GM06990 (cell line): ENCODE data around the gene ATP7A.

Source experiments
- DNase-seq: peaks from one replicate; pipeline ENCODE4 v3.0.0-alpha.2; 2011; ENCODE audit not compliant: insufficient read length; ENCODE audit errors: extremely low read depth
- H3K27me3 ChIP-seq: replicated peaks from 2 replicates; pipeline ENCODE4 v1.6.0; 2011; ENCODE audit warnings: low read length; ENCODE audit not compliant: control insufficient read depth, insufficient read depth
- H3K36me3 ChIP-seq: 2 replicates; pipeline ENCODE4 v1.5.1; 2011; ENCODE audit warnings: low read length; ENCODE audit not compliant: control insufficient read depth, insufficient read depth
- H3K4me3 ChIP-seq: replicated peaks from 2 replicates; pipeline ENCODE4 v1.5.1; 2011; ENCODE audit warnings: low read depth, mild to moderate bottlenecking, control low read depth, low read length
- TF ChIP-seq, protein P1 (sequence below): IDR thresholded peaks from 2 replicates; pipeline ENCODE4 v1.5.1; 2011; ENCODE audit warnings: low read length, control low read depth, mild to moderate bottlenecking, inconsistent platforms; ENCODE audit not compliant: insufficient read depth, poor library complexity, severe bottlenecking

Gene ATP7A

DNA sequence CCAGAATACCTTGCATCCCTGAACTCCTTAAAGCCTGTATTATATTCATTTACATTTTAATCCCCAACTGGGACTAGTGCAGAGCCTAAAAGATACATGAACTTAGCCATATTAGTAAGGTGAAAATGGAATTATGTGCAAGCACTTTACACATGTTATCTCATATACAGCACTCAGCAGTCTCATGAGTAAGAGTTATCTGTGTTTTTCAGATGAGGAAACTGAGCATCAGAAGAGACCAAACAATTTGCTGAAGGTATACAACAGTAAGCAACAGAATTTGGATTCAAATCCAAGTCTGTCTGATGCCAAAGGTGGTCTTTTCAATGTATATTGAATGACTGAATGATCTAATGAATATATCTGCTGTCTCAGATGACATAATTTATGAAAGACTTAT, 12.3 kb downstream of the ATP7A start:
- Histone ChIP-seq H3K36me3 (no peaks in the 10 kb centered on the region), H3K27me3 (no peaks in the 10 kb centered on the region), H3K4me3 (no peak overlapping the region)
- TF ChIP-seq, protein P1, sequence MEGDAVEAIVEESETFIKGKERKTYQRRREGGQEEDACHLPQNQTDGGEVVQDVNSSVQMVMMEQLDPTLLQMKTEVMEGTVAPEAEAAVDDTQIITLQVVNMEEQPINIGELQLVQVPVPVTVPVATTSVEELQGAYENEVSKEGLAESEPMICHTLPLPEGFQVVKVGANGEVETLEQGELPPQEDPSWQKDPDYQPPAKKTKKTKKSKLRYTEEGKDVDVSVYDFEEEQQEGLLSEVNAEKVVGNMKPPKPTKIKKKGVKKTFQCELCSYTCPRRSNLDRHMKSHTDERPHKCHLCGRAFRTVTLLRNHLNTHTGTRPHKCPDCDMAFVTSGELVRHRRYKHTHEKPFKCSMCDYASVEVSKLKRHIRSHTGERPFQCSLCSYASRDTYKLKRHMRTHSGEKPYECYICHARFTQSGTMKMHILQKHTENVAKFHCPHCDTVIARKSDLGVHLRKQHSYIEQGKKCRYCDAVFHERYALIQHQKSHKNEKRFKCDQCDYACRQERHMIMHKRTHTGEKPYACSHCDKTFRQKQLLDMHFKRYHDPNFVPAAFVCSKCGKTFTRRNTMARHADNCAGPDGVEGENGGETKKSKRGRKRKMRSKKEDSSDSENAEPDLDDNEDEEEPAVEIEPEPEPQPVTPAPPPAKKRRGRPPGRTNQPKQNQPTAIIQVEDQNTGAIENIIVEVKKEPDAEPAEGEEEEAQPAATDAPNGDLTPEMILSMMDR, result no peak
- DNase-seq, result no peak

DNA sequence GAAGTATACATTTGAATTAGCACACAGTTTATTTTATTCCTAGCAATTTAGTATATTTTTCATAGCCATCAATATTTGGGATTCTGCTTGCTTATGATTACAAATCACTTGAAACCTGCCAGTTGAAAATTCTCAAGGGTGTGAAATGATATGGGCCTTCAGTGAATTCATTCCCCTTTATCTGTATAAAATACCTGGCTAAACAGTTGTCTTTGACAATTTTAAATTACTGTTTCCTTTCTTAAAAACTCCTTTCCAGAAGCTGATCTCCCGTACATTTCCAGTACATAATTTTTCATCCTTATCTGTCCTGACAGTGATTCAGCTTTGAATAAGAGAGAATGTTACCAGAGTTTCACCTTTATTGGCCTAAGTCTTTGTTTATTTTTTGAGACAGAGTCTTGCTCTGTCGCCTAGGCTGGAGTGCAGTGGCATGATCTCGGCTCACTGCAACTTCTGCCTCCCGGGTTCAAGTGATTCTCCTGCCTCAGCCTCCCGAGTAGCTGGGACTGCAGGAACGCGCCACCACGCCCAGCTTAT, 13.9 kb downstream of the ATP7A start:
- H3K27me3 ChIP-seq, result no peaks in the 10 kb centered on the region
- TF ChIP-seq, protein P1, result no peak
- H3K4me3 ChIP-seq, result no peak overlapping the region
- no peaks in the 10 kb centered on the region for H3K36me3 ChIP-seq
- no peak for DNase-seq

DNA sequence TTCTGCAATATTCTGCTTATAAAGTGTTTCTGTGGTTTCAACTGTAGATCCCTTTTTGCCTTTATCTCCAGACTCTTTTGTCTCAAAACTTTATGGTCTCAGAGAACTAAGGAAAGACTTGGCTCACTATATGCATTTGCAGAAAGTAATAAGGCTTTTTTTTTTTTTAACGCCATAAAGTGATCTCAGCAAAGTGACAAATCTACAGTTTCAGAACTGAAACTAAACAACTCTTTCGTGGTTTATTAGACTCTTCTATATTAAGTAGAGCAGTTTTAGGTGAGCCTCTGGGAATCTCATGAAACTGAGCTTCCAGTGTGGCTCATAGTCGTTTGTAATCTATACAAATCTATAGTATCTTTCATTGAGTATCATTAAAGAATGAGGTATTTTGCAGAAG, 15.3 kb downstream of the ATP7A start:
- TF ChIP-seq, protein P1, result no peak
- H3K36me3 ChIP-seq, result no peaks in the 10 kb centered on the region
- H3K4me3 ChIP-seq, result no peak overlapping the region
- DNase-seq, result no peak
- H3K27me3 ChIP-seq, result no peaks in the 10 kb centered on the region

DNA sequence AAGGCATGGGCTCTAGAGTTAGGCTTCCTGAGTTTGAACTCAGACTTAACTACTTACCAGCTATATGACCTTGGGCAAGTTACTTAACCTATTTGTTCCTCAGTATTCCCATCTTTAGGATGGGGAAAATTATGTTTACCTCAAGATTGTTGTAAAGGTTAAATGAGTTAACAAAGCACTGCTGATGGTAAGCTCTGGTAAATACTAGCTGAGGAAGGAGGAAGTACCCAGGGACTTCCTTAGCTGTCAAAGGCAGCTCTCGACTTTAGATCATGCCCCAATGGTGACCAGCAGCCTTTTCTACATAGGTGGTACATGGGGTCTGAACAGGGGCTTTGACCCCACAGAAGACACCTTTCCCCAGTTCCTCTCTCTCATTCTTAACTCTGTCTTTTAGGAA, 20.1 kb downstream of the ATP7A start:
- DNase-seq, result no peak
- TF ChIP-seq, protein P1, result no peak
- no peaks in the 10 kb centered on the region for H3K27me3 ChIP-seq
- H3K36me3 ChIP-seq, result no peaks in the 10 kb centered on the region
- H3K4me3 ChIP-seq, result no peak overlapping the region

DNA sequence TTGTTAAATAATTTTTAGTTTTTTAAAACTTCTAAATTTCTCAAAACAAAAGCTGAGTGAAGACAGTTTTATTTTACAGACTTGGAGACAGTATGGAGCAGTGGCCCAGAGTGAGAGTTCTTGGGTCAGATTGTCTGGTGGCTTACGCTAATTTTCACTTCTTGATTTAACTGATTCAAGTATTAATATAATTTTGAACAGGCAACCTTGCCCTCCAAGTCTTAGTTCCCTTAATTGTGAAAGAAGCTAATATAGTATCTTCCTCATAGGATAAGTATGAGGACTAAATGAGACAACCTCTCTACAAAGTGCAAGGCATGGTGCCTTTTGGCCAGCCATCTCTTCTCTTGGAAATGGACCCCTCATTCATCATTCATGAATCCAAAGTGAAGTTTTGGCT, 25.4 kb downstream of the ATP7A start:
- H3K4me3 ChIP-seq, result no peak overlapping the region
- DNase-seq, result no peak
- TF ChIP-seq, protein P1, result no peak
- no peaks in the 10 kb centered on the region for H3K36me3 ChIP-seq
- no peaks in the 10 kb centered on the region for H3K27me3 ChIP-seq

DNA sequence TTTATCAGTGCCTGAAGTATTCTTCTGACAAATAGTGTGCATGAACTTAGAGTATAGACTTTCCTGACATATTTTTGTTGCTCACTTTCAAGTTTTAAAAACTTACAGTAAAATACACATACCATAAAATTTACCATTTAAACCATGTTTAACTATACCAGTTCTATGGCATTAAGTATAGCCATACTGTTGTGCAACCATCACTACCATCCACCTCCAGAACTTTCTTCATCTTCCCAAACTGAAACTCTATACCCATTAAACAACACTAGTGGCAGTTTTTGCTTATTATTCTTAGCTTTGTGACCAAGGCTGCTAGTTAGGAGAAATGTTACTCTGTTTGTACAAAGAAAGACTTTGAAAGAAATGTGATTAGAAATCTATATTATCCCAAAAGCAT, 25.8 kb downstream of the ATP7A start:
- no peak for DNase-seq
- TF ChIP-seq, protein P1, result no peak
- Histone ChIP-seq H3K36me3 (no peaks in the 10 kb centered on the region), H3K4me3 (no peak overlapping the region), H3K27me3 (no peaks in the 10 kb centered on the region)
